H9 (cell line): ENCODE measurements around the gene KRT84. TPM values are rescaled to one million over a fixed set of nuclear protein-coding genes. Genes with fewer than 3 reads are reported as not detected.

ENCODE experiments used
- DNase-seq: peaks from one replicate; pipeline ENCODE4 v3.0.0-alpha.2; 2017
- H2AFZ ChIP-seq: one replicate; pipeline ENCODE4 v1.6.1; 2013; ENCODE audit warnings: mild to moderate bottlenecking, low read length, control low read depth, moderate library complexity
- H2AK5ac ChIP-seq: 2 replicates; pipeline ENCODE4 v1.6.1; 2013; ENCODE audit warnings: low read length, control low read depth, mixed read lengths; ENCODE audit not compliant: insufficient read length
- H2BK120ac ChIP-seq: one replicate; pipeline ENCODE4 v1.6.1; 2013; ENCODE audit warnings: low read depth, mild to moderate bottlenecking, low read length, control low read depth, inconsistent platforms; ENCODE audit not compliant: poor library complexity, severe bottlenecking
- H2BK12ac ChIP-seq: 2 replicates; pipeline ENCODE4 v1.6.1; 2013; ENCODE audit warnings: low read length, control low read depth, mixed read lengths, low read depth; ENCODE audit not compliant: insufficient read length
- H2BK15ac ChIP-seq: 2 replicates; pipeline ENCODE4 v1.6.1; 2013; ENCODE audit warnings: low read depth, low read length, control low read depth
- H2BK20ac ChIP-seq: one replicate; pipeline ENCODE4 v1.6.1; 2013; ENCODE audit warnings: low read depth, mild to moderate bottlenecking, low read length, control low read depth, inconsistent platforms; ENCODE audit not compliant: poor library complexity, severe bottlenecking
- H2BK5ac ChIP-seq: 2 replicates; pipeline ENCODE4 v1.6.1; 2013; ENCODE audit warnings: low read length, control low read depth, mixed read lengths; ENCODE audit not compliant: insufficient read length
- H3K14ac ChIP-seq: 2 replicates; pipeline ENCODE4 v1.6.1; 2013; ENCODE audit warnings: low read length, control low read depth; ENCODE audit not compliant: insufficient read depth
- H3K18ac ChIP-seq: 2 replicates; pipeline ENCODE4 v1.6.1; 2013; ENCODE audit warnings: low read depth, mild to moderate bottlenecking, mixed read lengths, low read length, control low read depth; ENCODE audit not compliant: insufficient read length
- H3K23ac ChIP-seq: 2 replicates; pipeline ENCODE4 v1.6.1; 2013; ENCODE audit warnings: low read length, control low read depth, mixed read lengths, low read depth; ENCODE audit not compliant: insufficient read length
- H3K23me2 ChIP-seq: 2 replicates; pipeline ENCODE4 v1.6.1; 2013; ENCODE audit warnings: low read depth, mild to moderate bottlenecking, mixed read lengths, low read length, control low read depth; ENCODE audit not compliant: insufficient read length, poor library complexity, severe bottlenecking
- H3K27ac ChIP-seq: 2 replicates; pipeline ENCODE4 v1.5.1; 2013; ENCODE audit warnings: low read length, control low read depth, mixed read lengths, low read depth; ENCODE audit not compliant: insufficient read length
- H3K27me3 ChIP-seq: 2 replicates; pipeline ENCODE4 v1.6.1; 2013; ENCODE audit warnings: low read length, control low read depth, inconsistent platforms; ENCODE audit not compliant: insufficient read depth
- H3K4ac ChIP-seq: 2 replicates; pipeline ENCODE4 v1.6.1; 2013; ENCODE audit warnings: low read depth, mild to moderate bottlenecking, control low read depth, inconsistent platforms, low read length, moderate library complexity
- H3K4me1 ChIP-seq: 2 replicates; pipeline ENCODE4 v1.6.1; 2013; ENCODE audit warnings: low read length, control low read depth, inconsistent platforms; ENCODE audit not compliant: insufficient read depth
- H3K4me2 ChIP-seq: 2 replicates; pipeline ENCODE4 v1.6.1; 2013; ENCODE audit warnings: low read length, control low read depth, mixed read lengths; ENCODE audit not compliant: insufficient read length, insufficient read depth
- H3K56ac ChIP-seq: 2 replicates; pipeline ENCODE4 v1.6.1; 2013; ENCODE audit warnings: low read depth, mild to moderate bottlenecking, mixed read lengths, low read length, control low read depth; ENCODE audit not compliant: insufficient read length
- H3K79me1 ChIP-seq: 2 replicates; pipeline ENCODE4 v1.6.1; 2013; ENCODE audit warnings: low read depth, mild to moderate bottlenecking, moderate library complexity, low read length, control low read depth, inconsistent platforms; ENCODE audit not compliant: insufficient read depth, poor library complexity, severe bottlenecking
- H3K79me2 ChIP-seq: 2 replicates; pipeline ENCODE4 v1.6.1; 2013; ENCODE audit warnings: low read length, control low read depth, inconsistent platforms; ENCODE audit not compliant: insufficient read depth
- H3K9ac ChIP-seq: 2 replicates; pipeline ENCODE4 v1.6.1; 2013; ENCODE audit warnings: low read length, control low read depth, mixed read lengths; ENCODE audit not compliant: insufficient read length; ENCODE audit errors: extremely low read depth
- H3K9me3 ChIP-seq: one replicate; pipeline ENCODE4 v1.6.1; 2013; ENCODE audit warnings: low read depth, low read length, inconsistent platforms; ENCODE audit not compliant: control insufficient read depth
- H3T11ph ChIP-seq: one replicate; pipeline ENCODE4 v1.6.1; 2013; ENCODE audit warnings: mild to moderate bottlenecking, low read length, control low read depth, inconsistent platforms
- H4K20me1 ChIP-seq: one replicate; pipeline ENCODE4 v1.6.1; 2013; ENCODE audit not compliant: control insufficient read depth, insufficient read length, insufficient read depth
- H4K5ac ChIP-seq: 2 replicates; pipeline ENCODE4 v1.6.1; 2013; ENCODE audit warnings: low read depth, mild to moderate bottlenecking, mixed read lengths, low read length, control low read depth; ENCODE audit not compliant: insufficient read length
- H4K8ac ChIP-seq: replicated peaks from 2 replicates; pipeline ENCODE4 v1.6.1; 2013; ENCODE audit warnings: low read length, control low read depth, mixed read lengths, low read depth; ENCODE audit not compliant: insufficient read length
- H4K91ac ChIP-seq: 2 replicates; pipeline ENCODE4 v1.6.1; 2013; ENCODE audit warnings: low read depth, mild to moderate bottlenecking, moderate library complexity, mixed read lengths, low read length, control low read depth; ENCODE audit not compliant: insufficient read length
- H3K27ac Mint-ChIP-seq, 3 experiments: 2 replicates in 2 of 3; 3 replicates in 1 of 3; pipeline ENCODE4 v1.8.0; 2020 to 2021; ENCODE audit warnings: mixed read lengths in 3 of 3, mild to moderate bottlenecking in 1 of 3, moderate library complexity in 1 of 3
- H3K27me3 Mint-ChIP-seq: 2 replicates; pipeline ENCODE4 v1.8.0; 2021; ENCODE audit warnings: low read depth, mild to moderate bottlenecking, moderate library complexity, mixed read lengths
- H3K36me3 Mint-ChIP-seq, 3 experiments: 2 replicates in 2 of 3; 3 replicates in 1 of 3; pipeline ENCODE4 v1.8.0; 2020 to 2021; ENCODE audit warnings: low read depth in 3 of 3, mixed read lengths in 3 of 3; ENCODE audit not compliant: insufficient read depth in 1 of 3
- H3K4me1 Mint-ChIP-seq, 2 experiments: 2 replicates each; pipeline ENCODE4 v1.8.0; 2020; ENCODE audit warnings: mixed read lengths in 2 of 2
- H3K4me3 Mint-ChIP-seq, 2 experiments: 2 replicates in 1 of 2; 3 replicates in 1 of 2; pipeline ENCODE4 v1.8.0; 2020 to 2021; ENCODE audit warnings: mild to moderate bottlenecking in 2 of 2, mixed read lengths in 2 of 2, moderate library complexity in 1 of 2
- H3K9me3 Mint-ChIP-seq, 2 experiments: 2 replicates in 1 of 2; 3 replicates in 1 of 2; pipeline ENCODE4 v1.8.0; 2020; ENCODE audit warnings: mild to moderate bottlenecking in 2 of 2, mixed read lengths in 2 of 2, moderate library complexity in 1 of 2
- CTCF ChIP-seq: fragments of 200-600 bp; sonication (generic); conservative IDR thresholded peaks from 3 replicates; pipeline ENCODE4 v1.8.0; 2021; ENCODE audit warnings: antibody characterized with exemption, mild to moderate bottlenecking
- WGBS: extraction: QIAGEN DNeasy Blood & Tissue Kit; methylation state at CpG from one replicate; pipeline ENCODE4 v1.1.7; 2013; ENCODE audit warnings: missing lambda C conversion rate, low lambda C conversion rate, mixed read lengths; ENCODE audit not compliant: insufficient read length; ENCODE audit errors: extremely low coverage; 5-methylcytosine and 5-hydroxymethylcytosine counted together
- total RNA-seq: library from RNA; stranded (reverse); gene quantifications from 2 replicates; pipeline ENCODE4 v1.2.1, GENCODE V29; 2021

Gene KRT84
- total RNA-seq, 1 experiment from 2014 or later = not detected

GRCh38 chr12:52354200-52354599, 31.3 kb downstream of the KRT84 start:
- H3K79me2 ChIP-seq = no peaks in the 10 kb centered on the region
- H3K4me2 ChIP-seq = no peak overlapping the region
- no peak overlapping the region for H3K4me3 Mint-ChIP-seq
- no CpG with 5 or more reads among the region's 5 CpGs for WGBS
- no peaks in the 10 kb centered on the region for H3K9me3 ChIP-seq
- no peak overlapping the region for H2AFZ ChIP-seq
- no peak overlapping the region for H2BK5ac ChIP-seq
- no peak overlapping the region for H3K14ac ChIP-seq
- no peak overlapping the region for H3K56ac ChIP-seq
- no peak overlapping the region for H3K4ac ChIP-seq
- no peaks in the 10 kb centered on the region for H3K79me1 ChIP-seq
- no peaks in the 10 kb centered on the region for H3K9me3 Mint-ChIP-seq
- H2BK20ac ChIP-seq = no peak overlapping the region
- no peaks in the 10 kb centered on the region for H4K20me1 ChIP-seq
- H2AK5ac ChIP-seq = no peak overlapping the region
- H3K36me3 Mint-ChIP-seq = no peaks in the 10 kb centered on the region
- no peak overlapping the region for H3T11ph ChIP-seq
- peaks cover 13 to 18% of the 10 kb centered on the region in 2 experiments for H3K4me1 Mint-ChIP-seq
- H3K27me3 ChIP-seq = no peaks in the 10 kb centered on the region
- peaks cover 8% of the 10 kb centered on the region; the same call in 1 of the 2 replicates for H3K27me3 Mint-ChIP-seq
- H3K27ac Mint-ChIP-seq = no peak overlapping the region
- DNase-seq = no peak
- no peak overlapping the region for H2BK12ac ChIP-seq
- H3K23ac ChIP-seq = no peak overlapping the region
- H2BK15ac ChIP-seq = no peak overlapping the region
- no peak overlapping the region for H3K9ac ChIP-seq
- no peak overlapping the region for H4K5ac ChIP-seq
- TF ChIP-seq CTCF = no peak
- H2BK120ac ChIP-seq = no peak overlapping the region
- H4K91ac ChIP-seq = no peak overlapping the region
- no peak overlapping the region for H3K18ac ChIP-seq
- H4K8ac ChIP-seq = no peak overlapping the region
- no peaks in the 10 kb centered on the region for H3K4me1 ChIP-seq
- H3K23me2 ChIP-seq = no peaks in the 10 kb centered on the region
- no peak overlapping the region for H3K27ac ChIP-seq
